K562 (cell line): ENCODE results near the gene ZBTB43. TPM values are rescaled to one million over a fixed set of nuclear protein-coding genes. Genes with fewer than 3 reads are reported as not detected.

Experiments used
- CXXC5 ChIP-seq: fragments of 250-450 bp; sonication (Bioruptor Pico); IDR thresholded peaks from 2 replicates; pipeline ENCODE4 v1.8.0; 2022; ENCODE audit warnings: inconsistent platforms, mild to moderate bottlenecking, moderate library complexity
- ETV1 ChIP-seq: fragments of 450-650 bp; conservative IDR thresholded peaks from 2 replicates; pipeline ENCODE4 v1.6.1; 2016; ENCODE audit warnings: missing genetic modification characterization, control low read depth, low read depth, missing compliant biosample characterization
- GABPA ChIP-seq: fragments of 200-800 bp; sonication (Bioruptor generic); conservative IDR thresholded peaks from 2 replicates; pipeline ENCODE4 v1.6.1; 2016; ENCODE audit warnings: low read depth, missing genetic modification characterization, missing compliant biosample characterization
- GABPB1 ChIP-seq: sonication (generic); formaldehyde crosslinking; IDR thresholded peaks from 2 replicates; pipeline ENCODE4 v1.8.0; 2022; ENCODE audit warnings: mild to moderate bottlenecking, missing genetic modification reagents
- HLTF ChIP-seq: fragments of 450-650 bp; IDR thresholded peaks from 2 replicates; pipeline ENCODE4 v1.6.1; 2016
- HMGN3 ChIP-seq: IDR thresholded peaks from 2 replicates; pipeline ENCODE4 v1.6.1; 2011; ENCODE audit warnings: borderline replicate concordance, low read depth, mild to moderate bottlenecking, mixed read lengths, low read length; ENCODE audit not compliant: insufficient read length; ENCODE audit errors: extremely low read depth
- NR2C1 ChIP-seq, 2 experiments: fragments of 450-650 bp; IDR thresholded peaks; 2 replicates each; pipeline ENCODE4 v1.6.1; 2017; ENCODE audit warnings: mild to moderate bottlenecking in 2 of 2, antibody characterized with exemption in 1 of 2, inconsistent platforms in 1 of 2, missing compliant biosample characterization in 1 of 2, missing genetic modification characterization in 1 of 2
- POLR2G ChIP-seq: fragments of 200-400 bp; formaldehyde crosslinking; IDR thresholded peaks from 2 replicates; pipeline ENCODE4 v1.6.1; 2017; ENCODE audit warnings: low read depth, mild to moderate bottlenecking, antibody characterized with exemption, low read length, moderate library complexity
- RBFOX2 ChIP-seq: fragments of 200-400 bp; formaldehyde crosslinking; IDR thresholded peaks from 2 replicates; pipeline ENCODE4 v1.6.1; 2017; ENCODE audit warnings: low read depth, mild to moderate bottlenecking, low read length, moderate library complexity
- ZNF561 ChIP-seq: fragments of 450-650 bp; formaldehyde crosslinking; conservative IDR thresholded peaks from 2 replicates; pipeline ENCODE4 v1.4.0; 2020; ENCODE audit warnings: mild to moderate bottlenecking, moderate library complexity
- ZNF766 ChIP-seq: fragments of 200-800 bp; sonication (Bioruptor generic); conservative IDR thresholded peaks from 2 replicates; pipeline ENCODE4 v1.6.1; 2016; ENCODE audit warnings: missing genetic modification characterization, missing compliant biosample characterization
- polyA plus RNA-seq, 8 experiments: library from polyadenylated mRNA; depleted of rRNA in 4 of 8; stranded (reverse) in 5 of 8; unstranded in 3 of 8; fragments of >200 nt; fragmentation: Nextera tagmentation in 2 of 8; fragmentation: Illumina TruSeq in 1 of 8; extraction: Ambion mirVana in 2 of 8; extraction: Trizol in 1 of 8; gene quantifications; 2 replicates each; pipeline versions ENCODE4 v1.2.1 to v1.2.3, GENCODE V29; 2011 to 2014; ENCODE audit warnings: inconsistent platforms in 1 of 8, missing spikeins in 1 of 8
- total RNA-seq, 7 experiments: library from RNA; depleted of rRNA in 6 of 7; stranded (reverse); fragments of >200 nt in 6 of 7; fragmentation: Illumina TruSeq in 2 of 7; extraction: Trizol in 2 of 7; gene quantifications; 2 replicates each; pipeline versions ENCODE4 v1.2.1 to v1.2.3, GENCODE V29; 2011 to 2021; ENCODE audit warnings: low replicate concordance in 1 of 7
- TF ChIP-seq, protein P1 (sequence below): fragments of 450-650 bp; formaldehyde crosslinking; IDR thresholded peaks from 2 replicates; pipeline ENCODE4 v1.4.0; 2020; ENCODE audit warnings: mild to moderate bottlenecking, moderate library complexity
- TF ChIP-seq, protein P2 (sequence below): fragments of 450-650 bp; IDR thresholded peaks from 2 replicates; pipeline ENCODE4 v1.7.1; 2018; ENCODE audit warnings: mild to moderate bottlenecking, low read depth; ENCODE audit not compliant: partially characterized antibody
- TF ChIP-seq, protein P3 (sequence below), 2 experiments: IDR thresholded peaks; 2 replicates each; pipeline ENCODE4 v1.6.1; 2012; ENCODE audit warnings: improper control_type of control experiment in 2 of 2, low read depth in 2 of 2, low read length in 2 of 2, borderline replicate concordance in 1 of 2
- TF ChIP-seq, protein P4 (sequence below): fragments of 200-800 bp; sonication (Bioruptor generic); IDR thresholded peaks from 2 replicates; pipeline ENCODE4 v1.6.1; 2017; ENCODE audit warnings: missing genetic modification characterization, missing compliant biosample characterization
- TF ChIP-seq, protein P5 (sequence below), 3 experiments: fragments of 200-800 bp in 1 of 3; sonication (Bioruptor generic) in 1 of 3; sonication (generic) in 1 of 3; formaldehyde crosslinking in 1 of 3; IDR thresholded peaks; 2 replicates each; pipeline versions ENCODE4 v1.6.1 to v1.8.0; 2016 to 2022; ENCODE audit warnings: mild to moderate bottlenecking in 2 of 3, missing compliant biosample characterization in 2 of 3, missing genetic modification characterization in 2 of 3, missing genetic modification reagents in 1 of 3

ZBTB43 gene
- total and polyA plus RNA-seq, 9 of the 15 experiments (the other 6 are each of a cell fraction or from before 2014, with no cell fraction given): 3.9 to 17.2 (median 9.1) TPM

DNA sequence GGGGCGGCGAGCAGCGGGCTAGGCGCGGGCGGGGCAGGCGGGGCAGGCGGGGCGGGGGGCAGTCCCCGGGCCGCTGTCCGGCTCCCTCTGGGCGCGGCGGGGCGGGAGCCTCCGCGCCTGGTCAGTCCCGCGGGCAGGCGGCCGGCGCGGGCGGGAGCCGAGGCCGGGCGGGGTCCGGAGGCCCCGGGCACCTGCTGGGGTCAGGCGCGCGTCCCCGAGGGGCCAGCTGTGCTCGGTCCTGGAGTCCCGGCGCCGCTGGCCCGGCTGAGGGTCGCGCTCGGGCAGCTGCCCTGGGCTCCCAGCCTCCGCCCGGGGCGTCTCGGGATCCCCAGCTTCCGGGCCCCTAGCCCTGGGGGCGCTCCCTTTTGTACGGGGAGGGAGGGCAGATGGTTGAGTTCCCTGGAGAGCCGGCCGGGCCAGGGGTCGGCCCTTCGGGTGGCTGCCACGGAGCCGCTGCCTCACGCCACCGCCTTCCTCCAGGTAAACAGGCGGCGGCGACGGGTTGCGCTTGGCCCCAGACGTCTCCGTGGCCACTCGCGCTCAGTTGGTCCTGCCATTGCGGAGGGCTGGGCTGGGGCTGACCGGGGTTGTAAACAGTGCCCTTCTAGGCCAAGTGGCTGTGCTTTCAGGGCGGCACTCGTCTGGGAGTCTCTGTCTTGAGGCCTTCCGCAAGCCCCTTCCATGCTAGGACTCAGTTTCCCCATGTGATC lies 56.1 kb downstream of the ZBTB43 start (continued):
- TF ChIP-seq GABPA: peak; percentile 91
- TF ChIP-seq, protein P1, sequence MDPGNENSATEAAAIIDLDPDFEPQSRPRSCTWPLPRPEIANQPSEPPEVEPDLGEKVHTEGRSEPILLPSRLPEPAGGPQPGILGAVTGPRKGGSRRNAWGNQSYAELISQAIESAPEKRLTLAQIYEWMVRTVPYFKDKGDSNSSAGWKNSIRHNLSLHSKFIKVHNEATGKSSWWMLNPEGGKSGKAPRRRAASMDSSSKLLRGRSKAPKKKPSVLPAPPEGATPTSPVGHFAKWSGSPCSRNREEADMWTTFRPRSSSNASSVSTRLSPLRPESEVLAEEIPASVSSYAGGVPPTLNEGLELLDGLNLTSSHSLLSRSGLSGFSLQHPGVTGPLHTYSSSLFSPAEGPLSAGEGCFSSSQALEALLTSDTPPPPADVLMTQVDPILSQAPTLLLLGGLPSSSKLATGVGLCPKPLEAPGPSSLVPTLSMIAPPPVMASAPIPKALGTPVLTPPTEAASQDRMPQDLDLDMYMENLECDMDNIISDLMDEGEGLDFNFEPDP (CRISPR knock-in tag): no peak
- TF ChIP-seq, protein P2, sequence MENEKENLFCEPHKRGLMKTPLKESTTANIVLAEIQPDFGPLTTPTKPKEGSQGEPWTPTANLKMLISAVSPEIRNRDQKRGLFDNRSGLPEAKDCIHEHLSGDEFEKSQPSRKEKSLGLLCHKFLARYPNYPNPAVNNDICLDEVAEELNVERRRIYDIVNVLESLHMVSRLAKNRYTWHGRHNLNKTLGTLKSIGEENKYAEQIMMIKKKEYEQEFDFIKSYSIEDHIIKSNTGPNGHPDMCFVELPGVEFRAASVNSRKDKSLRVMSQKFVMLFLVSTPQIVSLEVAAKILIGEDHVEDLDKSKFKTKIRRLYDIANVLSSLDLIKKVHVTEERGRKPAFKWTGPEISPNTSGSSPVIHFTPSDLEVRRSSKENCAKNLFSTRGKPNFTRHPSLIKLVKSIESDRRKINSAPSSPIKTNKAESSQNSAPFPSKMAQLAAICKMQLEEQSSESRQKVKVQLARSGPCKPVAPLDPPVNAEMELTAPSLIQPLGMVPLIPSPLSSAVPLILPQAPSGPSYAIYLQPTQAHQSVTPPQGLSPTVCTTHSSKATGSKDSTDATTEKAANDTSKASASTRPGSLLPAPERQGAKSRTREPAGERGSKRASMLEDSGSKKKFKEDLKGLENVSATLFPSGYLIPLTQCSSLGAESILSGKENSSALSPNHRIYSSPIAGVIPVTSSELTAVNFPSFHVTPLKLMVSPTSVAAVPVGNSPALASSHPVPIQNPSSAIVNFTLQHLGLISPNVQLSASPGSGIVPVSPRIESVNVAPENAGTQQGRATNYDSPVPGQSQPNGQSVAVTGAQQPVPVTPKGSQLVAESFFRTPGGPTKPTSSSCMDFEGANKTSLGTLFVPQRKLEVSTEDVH: no peak
- TF ChIP-seq POLR2G: peak; percentile 68
- TF ChIP-seq, protein P3, sequence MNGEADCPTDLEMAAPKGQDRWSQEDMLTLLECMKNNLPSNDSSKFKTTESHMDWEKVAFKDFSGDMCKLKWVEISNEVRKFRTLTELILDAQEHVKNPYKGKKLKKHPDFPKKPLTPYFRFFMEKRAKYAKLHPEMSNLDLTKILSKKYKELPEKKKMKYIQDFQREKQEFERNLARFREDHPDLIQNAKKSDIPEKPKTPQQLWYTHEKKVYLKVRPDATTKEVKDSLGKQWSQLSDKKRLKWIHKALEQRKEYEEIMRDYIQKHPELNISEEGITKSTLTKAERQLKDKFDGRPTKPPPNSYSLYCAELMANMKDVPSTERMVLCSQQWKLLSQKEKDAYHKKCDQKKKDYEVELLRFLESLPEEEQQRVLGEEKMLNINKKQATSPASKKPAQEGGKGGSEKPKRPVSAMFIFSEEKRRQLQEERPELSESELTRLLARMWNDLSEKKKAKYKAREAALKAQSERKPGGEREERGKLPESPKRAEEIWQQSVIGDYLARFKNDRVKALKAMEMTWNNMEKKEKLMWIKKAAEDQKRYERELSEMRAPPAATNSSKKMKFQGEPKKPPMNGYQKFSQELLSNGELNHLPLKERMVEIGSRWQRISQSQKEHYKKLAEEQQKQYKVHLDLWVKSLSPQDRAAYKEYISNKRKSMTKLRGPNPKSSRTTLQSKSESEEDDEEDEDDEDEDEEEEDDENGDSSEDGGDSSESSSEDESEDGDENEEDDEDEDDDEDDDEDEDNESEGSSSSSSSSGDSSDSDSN (IDR thresholded peaks at IDR 0.05; ENCODE audit: borderline replicate concordance in 1 of 2, low read depth in 2 of 2, low read length in 2 of 2): 0 out of 4 replicates have a peak, but pooled peaks of 1 of the 2 experiments have one; percentile 16
- no peak for TF ChIP-seq NR2C1 (IDR thresholded peaks at IDR 0.05)
- no peak for TF ChIP-seq NR2C1 (tag; IDR thresholded peaks at IDR 0.05)
- no peak for TF ChIP-seq HLTF
- TF ChIP-seq, protein P4, sequence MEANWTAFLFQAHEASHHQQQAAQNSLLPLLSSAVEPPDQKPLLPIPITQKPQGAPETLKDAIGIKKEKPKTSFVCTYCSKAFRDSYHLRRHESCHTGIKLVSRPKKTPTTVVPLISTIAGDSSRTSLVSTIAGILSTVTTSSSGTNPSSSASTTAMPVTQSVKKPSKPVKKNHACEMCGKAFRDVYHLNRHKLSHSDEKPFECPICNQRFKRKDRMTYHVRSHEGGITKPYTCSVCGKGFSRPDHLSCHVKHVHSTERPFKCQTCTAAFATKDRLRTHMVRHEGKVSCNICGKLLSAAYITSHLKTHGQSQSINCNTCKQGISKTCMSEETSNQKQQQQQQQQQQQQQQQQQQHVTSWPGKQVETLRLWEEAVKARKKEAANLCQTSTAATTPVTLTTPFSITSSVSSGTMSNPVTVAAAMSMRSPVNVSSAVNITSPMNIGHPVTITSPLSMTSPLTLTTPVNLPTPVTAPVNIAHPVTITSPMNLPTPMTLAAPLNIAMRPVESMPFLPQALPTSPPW (CRISPR knock-in tag): peak; percentile 85
- TF ChIP-seq CXXC5: 0 out of 2 replicates have a peak, but pooled peaks have one; percentile 17
- peak; percentile 47 for TF ChIP-seq HMGN3
- TF ChIP-seq ZNF561 (CRISPR knock-in tag): no peak
- TF ChIP-seq, protein P5, sequence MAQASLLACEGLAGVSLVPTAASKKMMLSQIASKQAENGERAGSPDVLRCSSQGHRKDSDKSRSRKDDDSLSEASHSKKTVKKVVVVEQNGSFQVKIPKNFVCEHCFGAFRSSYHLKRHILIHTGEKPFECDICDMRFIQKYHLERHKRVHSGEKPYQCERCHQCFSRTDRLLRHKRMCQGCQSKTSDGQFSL (CRISPR knock-in tag; IDR thresholded peaks at IDR 0.05): no peak
- TF ChIP-seq, protein P5 (tag; IDR thresholded peaks at IDR 0.05): no peak
- no peak for TF ChIP-seq GABPB1 (CRISPR knock-in tag)
- TF ChIP-seq ETV1: no peak
- no peak for TF ChIP-seq ZNF766 (CRISPR knock-in tag)
- no peak; the same call in 1 of the 2 replicates for TF ChIP-seq RBFOX2
